Measurements from ENCODE around the gene RIMS4. TPM values are rescaled to one million over a fixed set of nuclear protein-coding genes. Genes with fewer than 3 reads are reported as not detected.

The RIMS4 gene
- total RNA-seq, 4 donors from 2014 or later = 2.8 to 13.8 (median 7.9) TPM

DNA sequence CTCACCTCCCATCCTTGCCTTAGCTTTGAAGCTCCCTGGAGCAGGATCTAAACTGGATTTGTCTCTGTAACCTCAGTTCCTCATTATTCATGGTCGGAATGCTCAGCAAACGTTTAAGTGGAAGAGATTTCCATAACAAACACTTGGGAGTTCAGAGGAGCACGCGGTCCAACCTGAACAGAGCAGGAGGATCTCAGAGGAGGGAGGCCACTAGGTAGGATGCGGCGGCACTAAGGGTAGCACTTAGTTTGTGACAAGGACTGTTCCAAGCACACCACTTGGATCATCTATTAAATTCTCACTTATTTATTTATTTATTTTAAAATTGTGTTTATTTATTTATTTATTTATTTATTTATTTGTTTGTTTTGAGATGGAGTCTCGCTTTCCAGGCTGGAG, 108.5 kb downstream of the RIMS4 start:
- peaks cover 3 to 31% of the 10 kb centered on the region in 2 donors for H3K4me1 ChIP-seq
- H3K27ac ChIP-seq = peak overlapping the region in 1 of 3 donors; percentile 17
- no peak overlapping the region for H3K4me3 ChIP-seq (replicated peaks in 1 of 3)
- intact Hi-C loops (cut with DNase I) = no loop called here
- no peak for DNase-seq
- TF ChIP-seq, protein P1, sequence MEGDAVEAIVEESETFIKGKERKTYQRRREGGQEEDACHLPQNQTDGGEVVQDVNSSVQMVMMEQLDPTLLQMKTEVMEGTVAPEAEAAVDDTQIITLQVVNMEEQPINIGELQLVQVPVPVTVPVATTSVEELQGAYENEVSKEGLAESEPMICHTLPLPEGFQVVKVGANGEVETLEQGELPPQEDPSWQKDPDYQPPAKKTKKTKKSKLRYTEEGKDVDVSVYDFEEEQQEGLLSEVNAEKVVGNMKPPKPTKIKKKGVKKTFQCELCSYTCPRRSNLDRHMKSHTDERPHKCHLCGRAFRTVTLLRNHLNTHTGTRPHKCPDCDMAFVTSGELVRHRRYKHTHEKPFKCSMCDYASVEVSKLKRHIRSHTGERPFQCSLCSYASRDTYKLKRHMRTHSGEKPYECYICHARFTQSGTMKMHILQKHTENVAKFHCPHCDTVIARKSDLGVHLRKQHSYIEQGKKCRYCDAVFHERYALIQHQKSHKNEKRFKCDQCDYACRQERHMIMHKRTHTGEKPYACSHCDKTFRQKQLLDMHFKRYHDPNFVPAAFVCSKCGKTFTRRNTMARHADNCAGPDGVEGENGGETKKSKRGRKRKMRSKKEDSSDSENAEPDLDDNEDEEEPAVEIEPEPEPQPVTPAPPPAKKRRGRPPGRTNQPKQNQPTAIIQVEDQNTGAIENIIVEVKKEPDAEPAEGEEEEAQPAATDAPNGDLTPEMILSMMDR (IDR thresholded peaks at IDR 0.05) = no peak
- no peak for TF ChIP-seq POLR2A (IDR thresholded peaks at IDR 0.05)
- H3K27me3 ChIP-seq = no peaks in the 10 kb centered on the region
- 66 to 76% methylated on average over 7 of the region's 7 CpGs for WGBS, 2 donors
- H3K9me3 ChIP-seq = no peaks in the 10 kb centered on the region
- no peaks in the 10 kb centered on the region for H3K36me3 ChIP-seq

Other genes with a start within 250 kb of the RIMS4 start
- 100 to 1,000 TPM; 108 to 145 (median 111) TPM for gene PKIG, start 228.0 kb downstream of the RIMS4 start, total RNA-seq
- gene ADA, start 158.8 kb downstream of the RIMS4 start, total RNA-seq = 10 to 100 TPM in 1 of 4 donors, 1 to 10 TPM in 3; 4.0 to 13.9 (median 7.1) TPM
- 10 to 100 TPM in 2 of 4 donors, 1 to 10 TPM in 2; 4.7 to 47.6 (median 26.6) TPM for gene CCN5, start 95.2 kb downstream of the RIMS4 start, total RNA-seq
- gene KCNK15, start 64.7 kb downstream of the RIMS4 start, total RNA-seq = 1 to 10 TPM; 2.5 to 5.1 (median 3.4) TPM
- gene YWHAB, start 75.2 kb upstream of the RIMS4 start, total RNA-seq = 100 to 1,000 TPM; 139 to 182 (median 164) TPM
- gene PABPC1L, start 99.5 kb upstream of the RIMS4 start, total RNA-seq = 10 to 100 TPM; 26.5 to 53.8 (median 31.9) TPM
- 10 to 100 TPM; 18.4 to 26.0 (median 23.0) TPM for gene TOMM34, start 149.9 kb upstream of the RIMS4 start, total RNA-seq
- 10 to 100 TPM; 18.8 to 37.2 (median 29.2) TPM for gene STK4, start 156.0 kb upstream of the RIMS4 start, total RNA-seq

Data from thyroid gland (tissue), 4 donors.